SK-MEL-5 (cell line): ENCODE measurements around the gene CREB5. TPM values are rescaled to one million over a fixed set of nuclear protein-coding genes. Genes with fewer than 3 reads are reported as not detected.

Source experiments
- DNase-seq: peaks from one replicate; pipeline ENCODE4 v3.0.0-alpha.2; 2016; ENCODE audit warnings: low read depth, low spot score
- in situ Hi-C: cut with HindIII; loops from 2 replicates; pipeline ENCODE4 v1.10.0; 2016; ENCODE audit warnings: low sequenced_read_pairs, high pct_unique_total_duplicates, low pct_unique_long_range_greater_than_20kb
- total RNA-seq: library from RNA; depleted of rRNA; stranded (reverse); fragments of >200 nt; shearing (Covaris generic); gene quantifications from 2 replicates; pipeline ENCODE4 v1.2.3, GENCODE V29; 2014

CREB5 gene
- total RNA-seq, 1 experiment from 2014 or later, result 19.4 TPM

DNA sequence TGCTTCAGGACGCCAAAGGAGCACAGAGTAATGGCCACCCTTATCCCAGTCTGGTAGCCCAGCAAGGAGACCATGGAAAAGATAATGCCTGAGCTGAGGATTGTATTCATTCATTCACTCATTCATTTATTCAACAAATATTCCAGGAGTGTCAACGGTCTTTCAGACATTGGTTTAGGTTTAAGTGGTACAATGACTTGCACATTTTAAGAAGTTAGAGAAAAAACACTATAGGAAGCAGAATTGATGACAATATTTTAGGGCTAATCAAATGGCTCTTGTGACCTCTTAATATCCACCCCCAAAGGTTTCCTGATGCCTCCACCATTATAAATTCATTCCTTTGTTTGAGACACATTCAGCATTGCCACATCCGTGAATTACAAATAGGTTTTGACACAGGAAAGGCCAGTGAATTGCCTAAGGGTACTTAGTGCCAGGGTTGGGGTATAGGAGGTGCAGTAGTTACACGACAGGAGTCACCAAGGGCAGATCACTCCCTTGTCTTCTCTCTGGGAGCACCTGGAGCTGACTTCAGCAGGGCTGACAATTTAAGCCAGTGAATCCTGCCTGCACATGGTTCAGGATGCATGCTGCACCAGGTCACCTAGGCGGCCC lies 269.5 kb downstream of the CREB5 start:
- in situ Hi-C loops, result no loop called here
- DNase-seq, result no peak

GRCh38 chr7:28682801-28683200 lies 270.5 kb downstream of the CREB5 start:
- no peak for DNase-seq
- in situ Hi-C loops, result no loop called here

DNA sequence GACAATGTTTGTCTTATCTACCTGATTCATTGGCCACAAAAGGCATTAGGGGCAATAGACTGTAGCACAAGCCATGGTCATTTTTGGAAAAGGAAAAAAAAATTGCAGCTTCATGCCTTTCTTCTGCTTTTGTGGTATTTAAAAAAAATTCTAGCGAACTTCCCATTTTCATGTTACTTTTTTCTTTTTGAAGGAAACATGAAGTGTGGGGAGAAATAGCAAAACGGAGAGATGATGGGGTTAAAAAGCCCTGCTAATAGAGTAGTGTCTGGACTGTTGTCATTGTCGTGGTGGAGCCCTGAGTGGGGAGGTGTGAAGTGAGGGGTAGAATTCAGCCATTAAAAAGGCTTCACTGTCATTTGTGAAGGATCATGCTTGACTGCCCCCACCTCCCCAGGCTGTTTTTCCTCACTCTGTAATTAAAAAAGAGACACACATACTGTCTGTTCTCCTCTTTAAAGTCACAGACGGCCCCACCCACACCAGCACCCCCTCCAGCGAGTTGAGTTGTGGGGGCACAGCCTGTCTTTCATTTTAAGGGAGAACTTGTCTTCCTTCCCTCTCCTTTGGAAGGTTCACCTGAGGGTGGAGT lies 272.4 kb downstream of the CREB5 start:
- no peak for DNase-seq
- in situ Hi-C loops, result no loop called here

GRCh38 chr7:28685242-28685643 lies 272.9 kb downstream of the CREB5 start:
- in situ Hi-C loops, result no loop called here
- no peak for DNase-seq

DNA sequence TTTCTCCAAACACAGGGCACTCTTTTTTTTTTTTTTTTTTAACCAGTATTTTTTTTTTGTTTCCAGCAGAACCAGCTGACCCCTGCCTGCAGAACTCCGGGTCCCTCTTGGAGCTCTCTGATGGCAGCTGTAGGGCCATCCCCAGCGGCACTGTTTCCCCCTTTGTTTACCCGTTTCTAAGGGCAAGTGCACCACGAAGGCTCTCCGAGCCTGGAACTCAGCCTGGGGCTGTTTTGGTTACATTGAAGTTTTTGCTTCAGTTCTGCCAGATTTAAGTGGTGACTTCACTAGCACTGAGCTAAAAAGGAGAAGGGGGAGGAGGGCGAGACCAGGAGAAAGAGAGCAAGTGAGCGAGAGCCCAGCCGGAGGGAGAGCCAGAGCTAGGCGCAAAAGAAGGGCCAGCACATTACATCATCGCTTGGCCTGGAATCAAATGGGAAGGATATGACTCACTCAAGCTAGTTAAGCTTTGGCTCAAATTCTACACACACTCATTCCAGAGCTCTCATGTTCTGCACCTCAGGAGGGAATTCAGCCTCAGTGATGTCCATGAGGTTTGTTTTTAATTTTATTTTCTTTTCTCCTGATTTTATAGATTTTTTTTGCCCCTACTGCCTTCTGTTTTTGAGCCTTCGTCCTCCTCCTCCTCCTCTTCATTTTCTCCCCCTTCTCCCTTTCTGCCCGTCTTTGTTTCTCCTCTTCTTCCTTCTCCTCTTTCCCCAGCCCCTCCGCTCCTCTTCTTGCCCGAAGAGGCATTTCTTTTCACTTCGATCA lies 273.5 kb downstream of the CREB5 start:
- peak; percentile 95 for DNase-seq

GRCh38 chr7:28686418-28686800 lies 274.1 kb downstream of the CREB5 start:
- DNase-seq, result peak; percentile 65
- in situ Hi-C loops, result no loop called here

More for the DNA sequence above, 273.5 kb downstream of the CREB5 start:
- in situ Hi-C loops, result no loop called here

GRCh38 chr7:28687537-28687936 lies 275.2 kb downstream of the CREB5 start:
- in situ Hi-C loops, result no loop called here
- no peak for DNase-seq

GRCh38 chr7:28688174-28688573 lies 275.9 kb downstream of the CREB5 start:
- in situ Hi-C loops, result no loop called here
- no peak for DNase-seq

DNA sequence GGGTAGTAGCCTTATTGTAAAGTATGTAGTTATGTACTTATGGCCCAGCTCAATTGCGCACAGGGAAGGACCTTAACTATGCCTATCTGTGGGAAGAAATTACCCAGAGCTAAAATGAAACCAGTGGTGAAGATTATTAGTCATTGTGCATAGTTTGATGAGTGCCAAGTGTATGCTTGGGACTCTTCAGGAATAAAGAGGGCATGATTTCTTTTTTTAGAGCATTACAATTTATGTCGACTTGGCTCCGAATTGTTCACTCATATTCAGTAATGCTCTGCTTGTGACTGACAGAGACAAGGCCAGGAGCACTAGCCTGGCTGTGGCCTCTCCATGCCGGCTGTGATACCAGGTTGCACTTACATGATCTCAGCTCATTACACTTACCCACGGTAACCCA lies 276.3 kb downstream of the CREB5 start:
- in situ Hi-C loops, result no loop called here
- peak; percentile 30 for DNase-seq

GRCh38 chr7:28695300-28696295 lies 283.3 kb downstream of the CREB5 start:
- in situ Hi-C loops, result no loop called here
- DNase-seq, result no peak

DNA sequence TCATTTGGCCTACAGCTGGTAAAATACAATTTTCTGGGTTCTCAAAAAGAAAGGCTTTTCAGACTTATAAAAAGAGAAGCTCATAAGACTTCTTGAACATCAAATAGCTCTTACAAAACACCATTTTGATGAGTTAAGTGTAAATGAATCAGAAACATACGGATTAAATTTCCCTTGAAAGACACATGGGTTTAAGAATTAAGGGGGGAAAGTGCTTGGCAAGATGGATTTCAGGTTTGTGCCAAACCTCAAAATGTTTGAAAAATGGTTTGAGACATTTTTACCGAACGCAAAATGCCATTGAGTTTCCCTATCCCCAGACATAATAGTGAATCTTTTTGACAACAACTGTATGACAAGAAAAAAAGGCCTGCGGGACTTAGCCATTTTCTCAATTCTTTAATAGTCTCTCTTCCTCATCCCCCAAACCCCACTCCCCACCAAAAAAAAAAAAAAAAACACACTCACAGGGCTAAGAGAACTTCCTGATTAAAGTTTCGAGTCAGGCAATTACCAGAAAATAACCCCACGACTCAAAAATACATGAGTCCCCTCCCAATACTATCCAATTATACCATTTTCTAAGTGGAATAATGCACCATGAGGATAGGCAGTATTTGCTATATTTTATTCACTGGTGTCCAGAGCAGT lies 285.7 kb downstream of the CREB5 start:
- in situ Hi-C loops, result no loop called here
- no peak for DNase-seq

GRCh38 chr7:28698840-28699239 lies 286.5 kb downstream of the CREB5 start:
- in situ Hi-C loops, result no loop called here
- peak; percentile 14 for DNase-seq

GRCh38 chr7:28700096-28700495 lies 287.8 kb downstream of the CREB5 start:
- no peak for DNase-seq
- in situ Hi-C loops, result no loop called here

GRCh38 chr7:28700790-28701203 lies 288.5 kb downstream of the CREB5 start:
- in situ Hi-C loops, result no loop called here
- no peak for DNase-seq

GRCh38 chr7:28701731-28702130 lies 289.4 kb downstream of the CREB5 start:
- in situ Hi-C loops, result no loop called here
- DNase-seq, result no peak

DNA sequence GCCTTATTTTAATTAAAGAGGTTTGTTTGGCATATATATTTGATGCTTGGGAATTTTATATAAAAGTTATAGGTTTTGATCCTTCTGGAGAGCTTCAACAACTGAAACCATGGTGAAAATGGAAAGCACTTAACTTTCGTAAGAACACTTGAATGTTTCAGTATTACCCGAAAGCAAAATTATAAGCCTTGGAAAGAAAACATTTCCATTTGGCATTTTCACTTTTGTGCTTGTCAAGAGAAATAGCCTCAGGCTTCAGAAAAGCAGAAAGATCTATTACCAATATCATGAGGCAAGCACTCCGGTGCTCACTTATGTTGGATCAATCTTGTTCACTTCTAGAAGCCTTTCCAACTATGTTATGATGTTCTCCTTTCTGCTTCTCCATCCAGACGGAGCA lies 289.9 kb downstream of the CREB5 start:
- no peak for DNase-seq

DNA sequence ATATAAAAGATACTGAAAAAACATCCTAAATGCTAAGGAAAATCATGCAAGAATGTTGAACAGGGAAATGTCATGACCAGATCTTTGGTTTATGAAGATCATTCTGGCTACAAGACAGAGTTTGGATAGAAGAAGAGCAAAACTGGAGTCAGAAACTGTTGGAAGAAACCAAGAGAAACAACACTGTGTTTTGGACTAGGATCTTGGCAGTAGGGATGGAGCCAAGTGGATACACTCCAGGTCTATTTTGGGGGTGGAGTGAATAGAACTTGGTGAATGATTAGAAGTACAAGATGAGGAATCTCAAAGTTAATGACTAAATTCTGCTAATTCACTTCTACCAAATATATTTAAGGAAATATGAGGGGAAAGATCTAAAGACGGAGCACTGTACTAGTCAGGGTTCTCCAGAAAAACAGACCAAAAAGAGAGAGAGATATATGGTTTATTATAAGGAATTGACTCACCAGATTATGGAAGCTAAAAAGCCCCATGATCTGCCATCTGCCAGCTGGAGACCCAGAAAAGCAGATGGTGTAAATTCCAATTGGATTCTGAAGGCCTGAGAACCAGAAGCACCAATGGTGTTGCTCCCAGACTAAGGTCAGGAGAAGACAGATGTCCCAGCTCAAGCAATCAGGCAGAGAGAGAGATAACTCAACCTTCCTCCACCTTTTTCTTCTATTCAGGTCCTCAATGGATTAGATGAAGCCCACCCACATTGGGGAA lies 290.9 kb downstream of the CREB5 start:
- in situ Hi-C loops, result no loop called here
- no peak for DNase-seq

More for the DNA sequence above, 289.9 kb downstream of the CREB5 start:
- in situ Hi-C loops, result no loop called here
